Measurements from ENCODE around the gene COL8A1.

Gene COL8A1

DNA sequence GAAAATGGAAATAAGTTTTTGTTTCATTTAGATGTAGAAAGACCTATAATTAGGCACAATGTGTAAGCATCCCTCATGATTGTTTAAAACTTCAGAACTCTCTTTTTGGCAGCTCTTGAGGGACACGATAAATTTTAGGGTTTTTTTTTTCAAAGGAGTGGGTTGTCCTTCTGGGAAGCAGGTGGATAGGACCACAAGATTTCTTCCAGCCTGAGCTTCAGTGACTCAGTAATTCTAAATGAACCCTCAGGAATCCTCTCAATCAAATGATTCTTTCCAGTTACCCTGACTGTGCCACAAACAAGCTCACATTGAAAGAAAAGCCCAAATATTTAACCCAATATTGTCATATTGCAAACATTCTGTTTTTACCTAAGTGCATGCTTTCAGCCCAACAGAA lies 45.1 kb downstream of the COL8A1 start:
- no peak overlapping the region for H3K27ac ChIP-seq
- TF ChIP-seq, protein P1, sequence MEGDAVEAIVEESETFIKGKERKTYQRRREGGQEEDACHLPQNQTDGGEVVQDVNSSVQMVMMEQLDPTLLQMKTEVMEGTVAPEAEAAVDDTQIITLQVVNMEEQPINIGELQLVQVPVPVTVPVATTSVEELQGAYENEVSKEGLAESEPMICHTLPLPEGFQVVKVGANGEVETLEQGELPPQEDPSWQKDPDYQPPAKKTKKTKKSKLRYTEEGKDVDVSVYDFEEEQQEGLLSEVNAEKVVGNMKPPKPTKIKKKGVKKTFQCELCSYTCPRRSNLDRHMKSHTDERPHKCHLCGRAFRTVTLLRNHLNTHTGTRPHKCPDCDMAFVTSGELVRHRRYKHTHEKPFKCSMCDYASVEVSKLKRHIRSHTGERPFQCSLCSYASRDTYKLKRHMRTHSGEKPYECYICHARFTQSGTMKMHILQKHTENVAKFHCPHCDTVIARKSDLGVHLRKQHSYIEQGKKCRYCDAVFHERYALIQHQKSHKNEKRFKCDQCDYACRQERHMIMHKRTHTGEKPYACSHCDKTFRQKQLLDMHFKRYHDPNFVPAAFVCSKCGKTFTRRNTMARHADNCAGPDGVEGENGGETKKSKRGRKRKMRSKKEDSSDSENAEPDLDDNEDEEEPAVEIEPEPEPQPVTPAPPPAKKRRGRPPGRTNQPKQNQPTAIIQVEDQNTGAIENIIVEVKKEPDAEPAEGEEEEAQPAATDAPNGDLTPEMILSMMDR (conservative IDR thresholded peaks at IDR 0.05), result no peak
- no peak for TF ChIP-seq ZFX (IDR thresholded peaks at IDR 0.05)

GRCh38 chr3:99683876-99684275 lies 45.5 kb downstream of the COL8A1 start:
- H3K27ac ChIP-seq, result no peak overlapping the region
- TF ChIP-seq ZFX (IDR thresholded peaks at IDR 0.05), result no peak
- TF ChIP-seq, protein P1 (conservative IDR thresholded peaks at IDR 0.05), result no peak

DNA sequence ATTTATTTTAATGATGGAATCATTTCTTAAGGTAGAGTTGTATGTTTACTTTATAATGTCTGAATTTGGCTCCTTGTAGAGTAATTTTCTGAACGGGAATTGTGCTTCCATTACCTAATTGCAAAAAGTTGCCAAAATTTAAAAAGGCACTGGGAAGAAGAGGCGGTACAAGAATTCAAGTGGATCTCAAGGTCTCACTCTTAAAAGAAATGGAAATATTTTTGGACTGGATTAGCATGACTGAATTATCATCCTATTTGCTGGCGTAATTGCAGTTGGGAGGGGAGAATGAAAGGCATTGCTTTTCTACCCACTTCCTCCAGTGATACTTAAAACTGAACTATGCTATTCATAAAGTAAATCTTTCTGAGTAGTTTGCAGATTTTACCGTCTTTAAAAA lies 46.2 kb downstream of the COL8A1 start:
- TF ChIP-seq, protein P1 (conservative IDR thresholded peaks at IDR 0.05), result no peak
- no peak for TF ChIP-seq ZFX (IDR thresholded peaks at IDR 0.05)
- no peak overlapping the region for H3K27ac ChIP-seq

GRCh38 chr3:99686469-99686868 lies 48.1 kb downstream of the COL8A1 start:
- H3K27ac ChIP-seq, result no peak overlapping the region
- TF ChIP-seq, protein P1 (conservative IDR thresholded peaks at IDR 0.05), result no peak
- TF ChIP-seq ZFX (IDR thresholded peaks at IDR 0.05), result no peak

DNA sequence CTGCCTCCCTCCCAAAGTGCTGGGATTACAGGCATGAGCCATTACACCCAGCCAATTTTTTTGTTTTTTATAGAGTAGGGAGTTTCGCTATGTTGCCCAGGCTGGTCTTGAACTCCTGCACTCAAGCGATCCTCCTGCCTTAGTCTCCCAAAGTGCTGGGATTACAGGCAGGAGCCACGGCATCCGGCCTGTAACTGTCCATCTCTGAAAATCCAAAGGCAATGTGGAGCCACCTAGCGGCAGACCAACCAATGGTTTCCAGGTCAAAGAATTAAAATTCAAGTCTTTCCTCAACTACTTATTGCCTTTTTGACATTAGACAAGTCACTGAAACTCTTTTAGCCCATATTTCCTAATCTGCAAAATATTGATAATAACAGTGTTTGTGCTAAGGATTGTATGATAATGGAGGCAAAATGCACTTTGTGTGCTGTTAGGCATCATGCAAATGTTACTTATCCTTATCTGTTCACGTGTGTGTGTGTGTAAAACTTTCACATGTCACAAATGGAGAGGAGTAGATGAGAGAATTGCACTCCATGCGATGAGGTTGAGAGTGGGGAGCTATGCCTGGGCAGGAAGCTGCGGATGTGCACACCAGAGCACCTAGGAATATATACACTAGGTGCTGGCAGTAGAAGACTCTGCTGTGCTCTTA lies 48.7 kb downstream of the COL8A1 start:
- H3K27ac ChIP-seq, result no peak overlapping the region
- TF ChIP-seq ZFX (IDR thresholded peaks at IDR 0.05), result no peak
- TF ChIP-seq, protein P1 (conservative IDR thresholded peaks at IDR 0.05), result peak; percentile 81

DNA sequence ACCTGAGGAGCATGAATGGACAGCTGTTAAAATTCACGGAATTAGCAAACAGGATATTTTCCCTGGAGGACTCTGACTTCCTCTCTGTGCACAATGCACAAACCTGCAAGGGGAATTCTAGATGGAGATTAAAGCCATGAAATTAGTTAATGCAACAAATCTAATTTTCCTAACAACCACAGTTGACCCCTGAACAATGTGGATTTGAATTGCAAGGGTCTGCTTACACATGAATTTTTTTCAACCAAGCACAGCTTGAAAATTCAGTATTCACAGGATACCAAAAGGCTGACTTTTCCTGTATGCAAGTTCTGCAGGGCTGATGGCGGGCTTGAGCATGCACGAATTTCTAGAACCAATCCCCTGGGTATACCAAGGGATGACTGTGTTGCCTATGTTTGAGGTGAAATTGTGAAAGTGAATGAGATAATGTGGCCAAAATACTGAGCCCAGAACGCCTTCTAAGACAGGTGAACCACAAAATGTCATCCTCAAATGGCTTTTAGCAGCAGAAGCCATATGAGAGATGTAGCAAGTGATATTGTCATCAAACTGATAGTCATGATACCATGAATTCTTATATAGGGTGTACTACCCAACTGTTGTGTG lies 52.5 kb downstream of the COL8A1 start:
- H3K27ac ChIP-seq, result no peak overlapping the region
- TF ChIP-seq, protein P1 (conservative IDR thresholded peaks at IDR 0.05), result no peak
- no peak for TF ChIP-seq ZFX (IDR thresholded peaks at IDR 0.05)

- TF ChIP-seq, protein P1 (conservative IDR thresholded peaks at IDR 0.05), result no peak
- TF ChIP-seq ZFX (IDR thresholded peaks at IDR 0.05), result no peak
Observed at GRCh38 chr3:99693636-99694035, 55.2 kb downstream of the COL8A1 start.

More at GRCh38 chr3:99693636-99694035, 55.2 kb downstream of the COL8A1 start:
- H3K27ac ChIP-seq, result no peak overlapping the region

All from C4-2B (cell line).